Upper lobe of left lung (tissue), 4 donors: ENCODE measurements around the gene RPS3.

ENCODE experiments used
- EP300 ChIP-seq, 4 donors: sonication (generic); formaldehyde crosslinking; IDR thresholded peaks; one replicate each; pipeline ENCODE4 v1.5.1; 2017; ENCODE audit warnings: antibody characterized with exemption in 4 of 4, control low read depth in 2 of 4
- POLR2A ChIP-seq, 4 donors: fragments of 450-650 bp; IDR thresholded peaks; one replicate each; pipeline ENCODE4 v1.5.1; 2016 to 2017; ENCODE audit warnings: antibody characterized with exemption in 4 of 4, mild to moderate bottlenecking in 2 of 4
- POLR2AphosphoS5 ChIP-seq, 2 donors: sonication (generic); formaldehyde crosslinking; IDR thresholded peaks; one replicate each; pipeline ENCODE4 v1.5.1; 2017; ENCODE audit warnings: antibody characterized with exemption in 2 of 2
- TF ChIP-seq, protein P1 (sequence below), 6 experiments: fragments of 450-650 bp in 4 of 6; fragments of 200-600 bp in 2 of 6; sonication (generic) in 2 of 6; IDR thresholded peaks; one replicate each; pipeline ENCODE4 v1.5.1; 2016 to 2019; ENCODE audit warnings: antibody characterized with exemption in 6 of 6

DNA sequence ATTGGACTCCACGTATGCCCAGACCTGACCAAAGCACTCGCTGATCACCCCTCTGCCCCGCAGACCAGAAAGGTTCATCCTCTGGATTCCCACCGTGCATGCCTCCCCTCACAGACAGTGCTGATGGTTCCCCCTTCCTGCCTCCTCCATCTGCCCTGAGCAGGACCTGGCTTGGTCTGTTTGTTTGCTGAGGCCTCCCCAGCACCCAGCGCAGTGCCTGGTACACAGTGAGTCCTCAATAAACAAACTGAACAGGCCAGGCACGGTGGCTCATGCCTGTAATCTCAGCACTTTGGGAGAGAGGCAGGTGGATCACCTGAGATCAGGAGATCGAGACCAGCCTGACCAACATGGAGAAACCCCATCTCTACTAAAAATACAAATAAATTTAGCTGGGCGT, 23.7 kb upstream of the RPS3 start:
- no peak for TF ChIP-seq POLR2AphosphoS5 (IDR thresholded peaks at IDR 0.05)
- TF ChIP-seq POLR2A (IDR thresholded peaks at IDR 0.05), result no peak
- TF ChIP-seq, protein P1, sequence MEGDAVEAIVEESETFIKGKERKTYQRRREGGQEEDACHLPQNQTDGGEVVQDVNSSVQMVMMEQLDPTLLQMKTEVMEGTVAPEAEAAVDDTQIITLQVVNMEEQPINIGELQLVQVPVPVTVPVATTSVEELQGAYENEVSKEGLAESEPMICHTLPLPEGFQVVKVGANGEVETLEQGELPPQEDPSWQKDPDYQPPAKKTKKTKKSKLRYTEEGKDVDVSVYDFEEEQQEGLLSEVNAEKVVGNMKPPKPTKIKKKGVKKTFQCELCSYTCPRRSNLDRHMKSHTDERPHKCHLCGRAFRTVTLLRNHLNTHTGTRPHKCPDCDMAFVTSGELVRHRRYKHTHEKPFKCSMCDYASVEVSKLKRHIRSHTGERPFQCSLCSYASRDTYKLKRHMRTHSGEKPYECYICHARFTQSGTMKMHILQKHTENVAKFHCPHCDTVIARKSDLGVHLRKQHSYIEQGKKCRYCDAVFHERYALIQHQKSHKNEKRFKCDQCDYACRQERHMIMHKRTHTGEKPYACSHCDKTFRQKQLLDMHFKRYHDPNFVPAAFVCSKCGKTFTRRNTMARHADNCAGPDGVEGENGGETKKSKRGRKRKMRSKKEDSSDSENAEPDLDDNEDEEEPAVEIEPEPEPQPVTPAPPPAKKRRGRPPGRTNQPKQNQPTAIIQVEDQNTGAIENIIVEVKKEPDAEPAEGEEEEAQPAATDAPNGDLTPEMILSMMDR (IDR thresholded peaks at IDR 0.05), result no peak
- TF ChIP-seq EP300 (IDR thresholded peaks at IDR 0.05), result no peak
